ENCODE measurements around the gene MICAL2. TPM values are rescaled to one million over a fixed set of nuclear protein-coding genes. Genes with fewer than 3 reads are reported as not detected.
A peak's percentile ranks its signal among the peaks of the same experiment; 100 is the strongest.

MICAL2 gene
- 57.1 TPM for total RNA-seq
- long read RNA-seq, partial matches to known transcripts = 37 of 76 reads
- long read RNA-seq, other reads (novel, unspliced or antisense) = 36 of 76 reads

- DNase-seq (peak; percentile 95), ATAC-seq (peak; percentile 97)
- intact Hi-C loops (cut with micrococcal nuclease) = no loop called here
Measured at GRCh38 chr11:12110201-12110713, at the start of gene MICAL2. TSS of gene MICAL2 (plus strand) at chr11:12110590. CDS start at chr11:12162156, 51,566 bp downstream.

- no peak for ATAC-seq
- DNase-seq = no peak
- intact Hi-C loops (cut with micrococcal nuclease) = no loop called here
Measured at GRCh38 chr11:12061851-12062560, 48.4 kb upstream of the MICAL2 start.

GRCh38 chr11:12063251-12063650 is 47.1 kb upstream of the MICAL2 start:
- intact Hi-C loops (cut with micrococcal nuclease) = no loop called here
- no peak for ATAC-seq
- DNase-seq = no peak

- intact Hi-C loops (cut with micrococcal nuclease) = no loop called here
- DNase-seq (no peak), ATAC-seq (no peak)
Measured at GRCh38 chr11:12064136-12064953, 46.0 kb upstream of the MICAL2 start.

- ATAC-seq = no peak
- intact Hi-C loops (cut with micrococcal nuclease) = no loop called here
- no peak for DNase-seq
Measured at GRCh38 chr11:12064954-12065280, 45.5 kb upstream of the MICAL2 start.

- intact Hi-C loops (cut with micrococcal nuclease) = no loop called here
- DNase-seq (no peak), ATAC-seq (peak; percentile 85)
Measured at GRCh38 chr11:12066056-12066798, 44.2 kb upstream of the MICAL2 start.

GRCh38 chr11:12066799-12067508 is 43.4 kb upstream of the MICAL2 start:
- intact Hi-C loops (cut with micrococcal nuclease) = no loop called here
- DNase-seq (no peak), ATAC-seq (peak; percentile 73)

- no peak for ATAC-seq
- intact Hi-C loops (cut with micrococcal nuclease) = no loop called here
- DNase-seq = no peak
Measured at GRCh38 chr11:12067796-12068357, 42.5 kb upstream of the MICAL2 start.

GRCh38 chr11:12069066-12069676 is 41.2 kb upstream of the MICAL2 start:
- intact Hi-C loops (cut with micrococcal nuclease) = no loop called here
- no peak for ATAC-seq

GRCh38 chr11:12070446-12071267 is 39.7 kb upstream of the MICAL2 start:
- peak; percentile 54 for ATAC-seq
- intact Hi-C loops (cut with micrococcal nuclease) = no loop called here
- no peak for DNase-seq

More at GRCh38 chr11:12069066-12069676, 41.2 kb upstream of the MICAL2 start:
- DNase-seq = no peak

- ATAC-seq = no peak
- no peak for DNase-seq
- intact Hi-C loops (cut with micrococcal nuclease) = no loop called here
Measured at GRCh38 chr11:12071574-12071973, 38.8 kb upstream of the MICAL2 start.

- intact Hi-C loops (cut with micrococcal nuclease) = no loop called here
- ATAC-seq = no peak
Measured at GRCh38 chr11:12073436-12073835, 37.0 kb upstream of the MICAL2 start.

GRCh38 chr11:12073886-12074285 is 36.5 kb upstream of the MICAL2 start:
- ATAC-seq (no peak), DNase-seq (no peak)
- intact Hi-C loops (cut with micrococcal nuclease) = no loop called here

More at GRCh38 chr11:12073436-12073835, 37.0 kb upstream of the MICAL2 start:
- DNase-seq = no peak

GRCh38 chr11:12074529-12075195 is 35.7 kb upstream of the MICAL2 start:
- no peak for ATAC-seq
- no peak for DNase-seq
- intact Hi-C loops (cut with micrococcal nuclease) = no loop called here

GRCh38 chr11:12075291-12075690 is 35.1 kb upstream of the MICAL2 start:
- intact Hi-C loops (cut with micrococcal nuclease) = no loop called here
- ATAC-seq = no peak

GRCh38 chr11:12075822-12076821 is 34.3 kb upstream of the MICAL2 start:
- ATAC-seq (no peak), DNase-seq (no peak)
- intact Hi-C loops (cut with micrococcal nuclease) = no loop called here

More at GRCh38 chr11:12075291-12075690, 35.1 kb upstream of the MICAL2 start:
- no peak for DNase-seq

All from left ventricle myocardium superior (tissue), 1 donor.